HG02571 (cell line): ENCODE measurements around the gene MED15.
"Not testable (repeated sequence)": the region's sequence is repeated elsewhere in the genome, so short reads cannot be mapped to it uniquely, and the experiment has no call there.

Experiments used
- ATAC-seq: cut with Tn5 transposase; IDR thresholded peaks from one replicate; pipeline ENCODE4 v1.9.1; 2021; ENCODE audit warnings: mild to moderate bottlenecking, moderate library complexity; ENCODE audit not compliant: unreplicated experiment

MED15 gene

GRCh38 chr22:20619045-20619892 is 111.9 kb downstream of the MED15 start:
- no peak for ATAC-seq

GRCh38 chr22:20619893-20620194 is 112.4 kb downstream of the MED15 start:
- not testable (repeated sequence) for ATAC-seq

- no peak for ATAC-seq
Measured at GRCh38 chr22:20621162-20621561, 113.8 kb downstream of the MED15 start.

GRCh38 chr22:20622650-20623339 is 115.4 kb downstream of the MED15 start:
- ATAC-seq: no peak

- ATAC-seq: peak; percentile 64
Measured at GRCh38 chr22:20624161-20624616, 116.8 kb downstream of the MED15 start.

GRCh38 chr22:20625270-20625669 is 117.9 kb downstream of the MED15 start:
- no peak for ATAC-seq

- ATAC-seq: no peak
Measured at GRCh38 chr22:20626811-20627210, 119.4 kb downstream of the MED15 start.

- ATAC-seq: no peak
Measured at GRCh38 chr22:20627432-20627831, 120.0 kb downstream of the MED15 start.

GRCh38 chr22:20628081-20628939 is 120.9 kb downstream of the MED15 start:
- ATAC-seq: no peak

- ATAC-seq: no peak
Measured at GRCh38 chr22:20629401-20629800, 122.0 kb downstream of the MED15 start.

- no peak for ATAC-seq
Measured at GRCh38 chr22:20630873-20631617, 123.6 kb downstream of the MED15 start.

- ATAC-seq: no peak
Measured at GRCh38 chr22:20632082-20632481, 124.7 kb downstream of the MED15 start.

- ATAC-seq: no peak
Measured at GRCh38 chr22:20632518-20632917, 125.1 kb downstream of the MED15 start.

GRCh38 chr22:20634560-20635226 is 127.3 kb downstream of the MED15 start:
- no peak for ATAC-seq

- no peak for ATAC-seq
Measured at GRCh38 chr22:20635227-20635591, 127.8 kb downstream of the MED15 start.

GRCh38 chr22:20636075-20636812 is 128.8 kb downstream of the MED15 start:
- no peak for ATAC-seq

GRCh38 chr22:20636945-20637344 is 129.5 kb downstream of the MED15 start:
- no peak for ATAC-seq
